Tibial artery (tissue), 4 donors: ENCODE data around the gene TMEM132D.

Source experiments
- DNase-seq, 2 donors: peaks; one replicate each; pipeline ENCODE4 v3.0.0-alpha.2; 2019
- H3K27ac ChIP-seq, 2 donors: fragments of 200-600 bp; sonication (generic) in 1 of 2; 1 replicate in 1 of 2; 2 replicates in 1 of 2; pipeline ENCODE4 v1.5.1; 2018 to 2019; ENCODE audit warnings: mild to moderate bottlenecking in 1 of 2
- H3K27me3 ChIP-seq, 2 donors: fragments of 200-600 bp; sonication (generic) in 1 of 2; one replicate each; pipeline versions ENCODE4 v1.5.1 to v1.6.0; 2016 to 2019
- H3K36me3 ChIP-seq, 3 donors: fragments of 200-600 bp; sonication (generic) in 2 of 3; one replicate each; pipeline ENCODE4 v1.5.1; 2016 to 2019; ENCODE audit warnings: mild to moderate bottlenecking in 2 of 3
- H3K4me1 ChIP-seq, 4 donors: fragments of 200-600 bp; sonication (generic) in 2 of 4; 1 replicate in 3 of 4; 2 replicates in 1 of 4; pipeline ENCODE4 v1.5.1; 2016 to 2019
- H3K4me3 ChIP-seq, 2 donors: fragments of 200-600 bp; sonication (generic) in 1 of 2; 1 replicate in 1 of 2; 2 replicates in 1 of 2; pipeline ENCODE4 v1.5.1; 2018 to 2019; ENCODE audit warnings: mild to moderate bottlenecking in 2 of 2
- H3K9me3 ChIP-seq, 3 donors: fragments of 200-600 bp; sonication (generic) in 1 of 3; one replicate each; pipeline ENCODE4 v1.5.1; 2016 to 2019
- intact Hi-C: fragments of 100-400 bp; cut with DNase I; formaldehyde crosslinking; loops from one replicate; pipeline ENCODE4 v1.15.0; 2023; ENCODE audit warnings: low total_unique reads
- TF ChIP-seq, protein P1 (sequence below), 2 experiments: fragments of 200-600 bp in 1 of 2; fragments of 450-650 bp in 1 of 2; IDR thresholded peaks; one replicate each; pipeline ENCODE4 v1.5.1; 2017 to 2019; ENCODE audit warnings: antibody characterized with exemption in 2 of 2, mild to moderate bottlenecking in 1 of 2, moderate library complexity in 1 of 2

Gene TMEM132D

GRCh38 chr12:129790930-129791329 is 112.9 kb downstream of the TMEM132D start:
- Histone ChIP-seq H3K4me3 (no peak overlapping the region), H3K27me3 (no peaks in the 10 kb centered on the region), H3K27ac (no peak overlapping the region), H3K36me3 (no peaks in the 10 kb centered on the region), H3K9me3 (no peaks in the 10 kb centered on the region), H3K4me1 (no peaks in the 10 kb centered on the region)
- intact Hi-C loops, result no loop called here
- DNase-seq, result no peak
- TF ChIP-seq, protein P1, sequence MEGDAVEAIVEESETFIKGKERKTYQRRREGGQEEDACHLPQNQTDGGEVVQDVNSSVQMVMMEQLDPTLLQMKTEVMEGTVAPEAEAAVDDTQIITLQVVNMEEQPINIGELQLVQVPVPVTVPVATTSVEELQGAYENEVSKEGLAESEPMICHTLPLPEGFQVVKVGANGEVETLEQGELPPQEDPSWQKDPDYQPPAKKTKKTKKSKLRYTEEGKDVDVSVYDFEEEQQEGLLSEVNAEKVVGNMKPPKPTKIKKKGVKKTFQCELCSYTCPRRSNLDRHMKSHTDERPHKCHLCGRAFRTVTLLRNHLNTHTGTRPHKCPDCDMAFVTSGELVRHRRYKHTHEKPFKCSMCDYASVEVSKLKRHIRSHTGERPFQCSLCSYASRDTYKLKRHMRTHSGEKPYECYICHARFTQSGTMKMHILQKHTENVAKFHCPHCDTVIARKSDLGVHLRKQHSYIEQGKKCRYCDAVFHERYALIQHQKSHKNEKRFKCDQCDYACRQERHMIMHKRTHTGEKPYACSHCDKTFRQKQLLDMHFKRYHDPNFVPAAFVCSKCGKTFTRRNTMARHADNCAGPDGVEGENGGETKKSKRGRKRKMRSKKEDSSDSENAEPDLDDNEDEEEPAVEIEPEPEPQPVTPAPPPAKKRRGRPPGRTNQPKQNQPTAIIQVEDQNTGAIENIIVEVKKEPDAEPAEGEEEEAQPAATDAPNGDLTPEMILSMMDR (IDR thresholded peaks at IDR 0.05), result no peak

- H3K9me3 ChIP-seq, result peaks cover 0 to 1% (median 0%) of the 10 kb centered on the region in 3 donors
- no peak overlapping the region for H3K4me3 ChIP-seq
- H3K36me3 ChIP-seq, result no peaks in the 10 kb centered on the region
- H3K27ac ChIP-seq, result no peak overlapping the region
- no peaks in the 10 kb centered on the region for H3K27me3 ChIP-seq
- TF ChIP-seq, protein P1 (IDR thresholded peaks at IDR 0.05), result no peak
- no peak for DNase-seq
- H3K4me1 ChIP-seq, result no peaks in the 10 kb centered on the region
- intact Hi-C loops, result no loop called here
Measured at GRCh38 chr12:129790331-129790730, 113.5 kb downstream of the TMEM132D start.

DNA sequence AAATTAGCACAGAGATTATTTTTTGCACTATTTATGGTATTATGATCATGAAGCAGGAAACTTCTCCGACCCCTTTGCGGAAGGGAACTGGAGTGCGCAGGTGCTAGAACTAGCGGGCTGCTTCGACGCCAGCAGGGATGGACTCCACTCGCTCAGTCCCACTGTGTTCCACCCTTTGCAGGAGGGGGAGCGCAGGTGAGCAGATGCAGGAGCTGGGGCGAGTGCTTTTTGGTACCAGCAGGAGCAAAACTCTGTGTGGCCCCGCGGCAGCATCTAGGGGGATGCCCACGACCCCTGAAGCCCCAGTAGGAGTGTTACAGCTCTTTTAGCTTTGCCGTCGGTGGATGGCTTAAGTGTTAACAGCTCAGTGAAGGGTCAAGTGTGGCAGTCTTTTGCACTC is 113.9 kb downstream of the TMEM132D start:
- no peak overlapping the region for H3K27ac ChIP-seq

GRCh38 chr12:129788506-129789084 is 115.2 kb downstream of the TMEM132D start:
- DNase-seq, result no peak
- H3K4me1 ChIP-seq, result no peaks in the 10 kb centered on the region
- TF ChIP-seq, protein P1 (IDR thresholded peaks at IDR 0.05), result no peak
- peaks cover 0 to 5% (median 0%) of the 10 kb centered on the region in 3 donors for H3K9me3 ChIP-seq
- no peak overlapping the region for H3K4me3 ChIP-seq
- no peak overlapping the region for H3K27ac ChIP-seq
- no peaks in the 10 kb centered on the region for H3K27me3 ChIP-seq
- H3K36me3 ChIP-seq, result no peaks in the 10 kb centered on the region
- intact Hi-C loops, result no loop called here

More for the DNA sequence above, 113.9 kb downstream of the TMEM132D start:
- Histone ChIP-seq H3K36me3 (no peaks in the 10 kb centered on the region), H3K4me3 (no peak overlapping the region), H3K9me3 (peaks cover 0 to 5% (median 0%) of the 10 kb centered on the region in 3 donors), H3K27me3 (no peaks in the 10 kb centered on the region), H3K4me1 (no peaks in the 10 kb centered on the region)
- TF ChIP-seq, protein P1 (IDR thresholded peaks at IDR 0.05), result no peak
- intact Hi-C loops, result no loop called here
- no peak for DNase-seq

- Histone ChIP-seq H3K27me3 (no peaks in the 10 kb centered on the region), H3K27ac (no peak overlapping the region), H3K9me3 (peaks cover 0 to 7% (median under 1%) of the 10 kb centered on the region in 3 donors), H3K36me3 (no peaks in the 10 kb centered on the region), H3K4me1 (no peaks in the 10 kb centered on the region), H3K4me3 (no peak overlapping the region)
- intact Hi-C loops, result no loop called here
- no peak for DNase-seq
- TF ChIP-seq, protein P1 (IDR thresholded peaks at IDR 0.05), result no peak
Measured at GRCh38 chr12:129779989-129780388, 123.8 kb downstream of the TMEM132D start.

DNA sequence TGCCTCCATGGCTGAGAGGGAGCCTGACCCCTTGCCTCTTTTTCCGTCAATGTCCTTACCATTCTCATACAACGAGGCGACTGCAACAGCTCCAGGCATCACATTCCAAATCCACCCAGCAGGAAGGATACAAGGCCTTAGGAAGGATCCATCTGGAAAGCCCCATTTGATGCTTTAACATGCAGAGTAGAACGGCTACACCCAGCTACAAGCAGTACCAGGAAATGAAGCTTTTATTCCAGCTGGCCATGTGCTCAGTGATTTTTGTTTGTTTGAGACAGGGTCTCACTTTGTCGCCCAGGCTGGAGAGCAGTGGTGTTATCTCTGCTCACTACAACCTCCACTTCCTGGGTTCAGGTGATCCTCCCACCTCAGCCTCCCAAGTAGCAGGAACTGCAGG is 124.8 kb downstream of the TMEM132D start:
- no peak overlapping the region for H3K4me3 ChIP-seq
- peaks cover 0 to 7% (median 0%) of the 10 kb centered on the region in 3 donors for H3K9me3 ChIP-seq
- H3K27ac ChIP-seq, result no peak overlapping the region
- TF ChIP-seq, protein P1 (IDR thresholded peaks at IDR 0.05), result no peak
- no peak for DNase-seq
- intact Hi-C loops, result no loop called here
- no peaks in the 10 kb centered on the region for H3K4me1 ChIP-seq
- no peaks in the 10 kb centered on the region for H3K27me3 ChIP-seq
- H3K36me3 ChIP-seq, result no peaks in the 10 kb centered on the region
